ENCODE results near the gene AMDHD2.
"Not testable (repeated sequence)": the region's sequence is repeated elsewhere in the genome, so short reads cannot be mapped to it uniquely, and the experiment has no call there.

Gene AMDHD2

DNA sequence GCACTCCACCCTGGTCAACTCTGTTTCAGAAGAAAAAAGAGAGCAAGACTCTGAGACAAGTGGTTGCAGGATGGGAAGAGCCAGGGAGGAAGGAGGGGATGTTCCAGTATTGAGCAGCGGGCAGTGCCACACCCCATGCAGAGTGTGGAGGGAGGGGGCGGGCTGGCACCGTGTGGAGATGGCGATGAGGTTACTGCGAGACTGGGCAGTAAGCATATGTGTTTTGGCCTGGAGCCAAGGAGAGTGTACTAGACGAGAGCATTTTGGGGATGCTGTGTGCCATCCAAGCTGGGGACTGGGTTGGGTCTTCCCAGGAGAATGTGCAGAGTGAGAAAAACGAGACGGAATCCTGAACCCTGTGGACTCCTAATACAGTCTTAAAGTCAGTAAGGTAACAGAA, 41.9 kb upstream of the AMDHD2 start:
- H3K27ac Mint-ChIP-seq: no peak overlapping the region
- H3K36me3 Mint-ChIP-seq: no peaks in the 10 kb centered on the region
- H3K4me1 Mint-ChIP-seq: peaks cover 12% of the 10 kb centered on the region
- no peaks in the 10 kb centered on the region for H3K9me3 Mint-ChIP-seq
- peaks cover 2% of the 10 kb centered on the region for H3K27me3 Mint-ChIP-seq
- no peak overlapping the region for H3K4me3 Mint-ChIP-seq

DNA sequence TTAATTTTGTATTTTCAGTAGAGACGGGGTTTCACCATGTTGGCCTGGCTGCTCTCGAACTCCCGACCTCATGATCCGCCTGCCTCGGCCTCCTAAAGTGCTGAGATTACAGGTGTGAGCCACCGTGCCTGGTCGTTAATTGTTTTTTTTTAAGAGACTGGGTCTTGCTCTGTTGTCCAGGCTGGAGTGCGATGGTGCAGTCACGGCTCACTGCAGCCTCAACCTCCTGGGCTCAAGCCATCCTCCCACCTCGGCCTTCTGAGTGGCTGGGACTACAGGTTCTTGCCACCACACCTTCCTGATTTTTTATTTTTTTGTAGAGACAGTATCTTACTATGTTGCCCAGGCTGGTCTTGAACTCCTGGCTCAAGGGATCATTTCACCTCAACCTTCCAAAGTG, 40.2 kb upstream of the AMDHD2 start:
- peaks cover 11% of the 10 kb centered on the region for H3K4me1 Mint-ChIP-seq
- not testable (repeated sequence) for H3K4me3 Mint-ChIP-seq, H3K36me3 Mint-ChIP-seq

DNA sequence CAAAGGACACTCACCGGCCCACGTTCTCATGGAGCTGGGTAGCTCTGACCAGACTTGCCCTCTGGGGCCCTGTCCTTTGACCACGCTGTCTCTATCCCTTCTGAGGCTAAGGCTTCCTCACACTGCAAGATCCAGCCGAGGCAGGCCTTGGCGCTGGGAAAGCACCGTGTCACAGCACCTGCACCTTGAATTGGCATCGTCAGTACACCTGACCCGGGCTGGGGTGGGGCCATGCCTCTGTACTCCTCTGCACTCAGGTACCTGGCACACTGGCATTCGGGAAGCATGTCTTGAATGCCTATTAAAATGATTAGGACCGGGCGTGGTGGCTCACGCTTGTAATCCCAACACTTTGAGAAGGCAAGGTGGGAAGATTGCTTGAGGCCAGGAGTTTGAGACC, 39.2 kb upstream of the AMDHD2 start:
- Mint-ChIP-seq H3K27me3 (no peaks in the 10 kb centered on the region), H3K27ac (no peak overlapping the region), H3K4me3 (no peak overlapping the region), H3K4me1 (peaks cover 11% of the 10 kb centered on the region), H3K36me3 (no peaks in the 10 kb centered on the region), H3K9me3 (no peaks in the 10 kb centered on the region)

More for the DNA sequence above, 40.2 kb upstream of the AMDHD2 start:
- H3K27ac Mint-ChIP-seq, H3K9me3 Mint-ChIP-seq, H3K27me3 Mint-ChIP-seq: not testable (repeated sequence)

DNA sequence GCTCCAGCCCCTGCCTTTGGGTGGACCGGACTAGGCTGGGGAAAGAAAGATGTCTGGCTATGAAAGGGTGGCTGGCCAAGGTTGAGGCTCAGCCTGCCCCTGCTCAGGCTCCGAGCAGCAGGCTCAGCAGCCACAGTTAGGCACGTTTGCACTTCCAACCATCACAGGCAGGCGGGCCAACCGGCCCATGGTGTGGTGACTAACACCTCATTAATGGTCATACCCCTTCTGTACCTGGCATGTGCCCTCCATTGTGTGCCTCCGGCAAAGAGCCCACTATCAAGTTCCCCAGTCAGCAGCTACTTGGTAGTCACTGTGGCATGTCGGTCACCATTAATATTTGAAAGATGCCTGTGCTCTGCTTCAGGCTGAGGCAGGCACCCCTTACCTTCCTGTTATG, 38.5 kb upstream of the AMDHD2 start:
- no peaks in the 10 kb centered on the region for H3K9me3 Mint-ChIP-seq
- H3K4me1 Mint-ChIP-seq: peaks cover 5% of the 10 kb centered on the region
- H3K4me3 Mint-ChIP-seq: no peak overlapping the region
- H3K27me3 Mint-ChIP-seq: no peaks in the 10 kb centered on the region
- no peaks in the 10 kb centered on the region for H3K36me3 Mint-ChIP-seq
- no peak overlapping the region for H3K27ac Mint-ChIP-seq

DNA sequence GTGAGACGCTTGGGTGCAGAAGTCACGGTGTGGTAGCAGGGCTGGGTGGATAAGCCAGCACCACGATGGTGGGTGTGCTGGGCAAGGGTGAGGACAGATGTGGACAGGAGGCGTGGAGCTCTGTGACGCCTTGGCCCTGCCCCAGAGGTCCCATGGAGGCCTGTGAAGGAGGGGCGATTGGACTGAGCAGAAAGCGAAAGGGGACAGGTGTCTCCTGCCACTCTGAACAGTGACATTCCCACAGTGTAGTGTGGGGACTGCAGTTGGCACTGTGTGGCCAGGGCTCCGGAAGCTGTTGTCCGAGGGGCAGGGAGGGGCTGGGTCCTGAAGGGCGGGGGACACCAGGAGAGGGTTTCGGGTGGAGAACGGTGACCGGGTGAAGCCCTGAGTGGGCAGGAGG, 37.9 kb upstream of the AMDHD2 start:
- peaks cover 7% of the 10 kb centered on the region for H3K4me1 Mint-ChIP-seq
- H3K27me3 Mint-ChIP-seq: no peaks in the 10 kb centered on the region
- no peaks in the 10 kb centered on the region for H3K36me3 Mint-ChIP-seq
- no peak overlapping the region for H3K4me3 Mint-ChIP-seq
- H3K9me3 Mint-ChIP-seq: no peaks in the 10 kb centered on the region
- no peak overlapping the region for H3K27ac Mint-ChIP-seq

DNA sequence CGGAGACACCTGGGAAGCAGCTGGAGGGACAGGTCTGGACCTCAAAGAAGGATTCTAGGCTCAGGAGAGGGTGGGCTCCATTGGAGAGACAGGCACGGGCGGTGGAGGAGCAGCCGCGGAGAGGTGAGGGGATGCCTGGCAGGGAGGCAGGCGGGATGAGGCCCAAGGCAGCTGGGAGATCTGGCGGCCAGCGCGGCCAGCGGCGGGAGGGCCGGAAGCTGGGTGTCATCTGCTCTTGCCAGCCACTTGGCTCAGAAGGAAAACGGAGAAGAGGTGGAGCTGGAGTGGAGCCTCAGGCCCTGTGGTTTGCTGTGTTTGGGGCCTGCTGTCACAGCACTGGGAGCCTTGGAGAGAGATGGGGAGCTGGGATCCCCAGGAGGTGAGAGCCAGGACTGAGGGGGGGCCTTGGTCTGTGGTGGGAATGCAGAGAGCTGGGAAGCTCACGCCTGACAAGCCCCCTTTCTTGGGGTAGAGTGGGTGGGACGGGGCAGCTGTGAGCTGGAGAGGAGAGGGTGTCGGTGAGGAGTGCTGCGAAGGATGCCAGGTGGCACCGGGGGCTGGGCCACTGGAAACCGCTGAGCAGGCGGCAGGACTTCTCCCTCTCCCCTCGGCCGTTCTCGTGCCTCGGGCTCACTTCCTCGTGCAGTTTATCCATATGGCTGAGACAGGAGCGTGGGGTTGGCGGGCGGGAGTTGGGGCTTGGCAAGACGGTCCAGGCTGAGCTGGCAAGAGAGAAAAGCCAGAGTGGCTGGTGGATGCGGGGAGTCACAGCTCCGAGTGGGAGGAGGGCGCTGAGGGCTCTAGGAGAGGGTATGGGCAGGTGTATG, 37.2 kb upstream of the AMDHD2 start:
- Mint-ChIP-seq H3K27ac (peak overlapping the region; percentile 53), H3K4me3 (no peak overlapping the region), H3K27me3 (no peaks in the 10 kb centered on the region), H3K36me3 (no peaks in the 10 kb centered on the region), H3K4me1 (peaks cover 12% of the 10 kb centered on the region), H3K9me3 (no peaks in the 10 kb centered on the region)

DNA sequence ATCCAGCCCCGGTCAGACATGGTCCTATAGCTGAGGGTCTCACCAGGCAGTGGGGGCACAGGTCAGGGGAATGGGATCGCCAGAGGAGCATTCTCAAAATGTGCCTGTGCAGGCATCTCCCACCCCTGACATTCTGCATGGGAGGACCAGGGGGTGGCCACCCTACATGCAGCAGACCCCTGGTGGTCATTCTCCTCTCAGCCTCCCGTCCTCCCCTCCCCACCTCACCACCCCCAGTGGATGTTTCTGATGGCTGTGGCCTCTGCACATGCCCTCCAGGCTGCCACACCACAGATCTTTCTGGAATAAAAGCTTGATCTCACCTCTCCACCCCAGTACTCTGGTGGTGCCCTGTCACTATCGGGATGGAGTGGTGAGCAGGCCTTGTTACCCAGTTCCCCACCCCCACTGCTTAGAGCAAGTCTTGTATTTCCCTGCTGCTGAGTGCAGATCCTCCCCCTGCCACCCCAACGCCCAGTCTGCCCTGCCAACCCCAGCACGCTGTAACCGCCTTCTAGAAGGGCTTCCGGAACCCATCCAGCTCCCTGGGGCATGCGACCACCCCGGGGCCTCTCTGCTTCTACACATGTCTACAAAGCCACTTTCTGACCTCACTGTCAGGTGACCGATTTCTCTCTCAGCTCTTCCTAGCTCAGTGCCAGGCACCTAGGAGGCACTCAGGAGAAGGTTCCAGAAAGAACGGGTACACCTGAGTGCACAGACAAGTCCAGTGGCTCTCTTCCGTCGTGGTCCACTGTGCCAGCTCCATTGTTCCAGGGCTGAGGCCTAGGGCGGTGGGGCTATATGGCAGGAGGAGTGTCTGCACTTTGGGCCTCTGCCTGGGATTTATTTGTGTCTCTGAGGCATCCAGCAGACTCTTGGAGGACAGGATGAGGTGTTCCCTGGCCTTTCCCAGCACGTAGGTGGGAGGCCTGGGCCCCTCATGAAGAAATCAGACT, 36.0 kb upstream of the AMDHD2 start:
- Mint-ChIP-seq H3K36me3 (no peaks in the 10 kb centered on the region), H3K4me1 (peaks cover 12% of the 10 kb centered on the region), H3K4me3 (no peak overlapping the region), H3K9me3 (no peaks in the 10 kb centered on the region), H3K27me3 (no peaks in the 10 kb centered on the region), H3K27ac (no peak overlapping the region)

DNA sequence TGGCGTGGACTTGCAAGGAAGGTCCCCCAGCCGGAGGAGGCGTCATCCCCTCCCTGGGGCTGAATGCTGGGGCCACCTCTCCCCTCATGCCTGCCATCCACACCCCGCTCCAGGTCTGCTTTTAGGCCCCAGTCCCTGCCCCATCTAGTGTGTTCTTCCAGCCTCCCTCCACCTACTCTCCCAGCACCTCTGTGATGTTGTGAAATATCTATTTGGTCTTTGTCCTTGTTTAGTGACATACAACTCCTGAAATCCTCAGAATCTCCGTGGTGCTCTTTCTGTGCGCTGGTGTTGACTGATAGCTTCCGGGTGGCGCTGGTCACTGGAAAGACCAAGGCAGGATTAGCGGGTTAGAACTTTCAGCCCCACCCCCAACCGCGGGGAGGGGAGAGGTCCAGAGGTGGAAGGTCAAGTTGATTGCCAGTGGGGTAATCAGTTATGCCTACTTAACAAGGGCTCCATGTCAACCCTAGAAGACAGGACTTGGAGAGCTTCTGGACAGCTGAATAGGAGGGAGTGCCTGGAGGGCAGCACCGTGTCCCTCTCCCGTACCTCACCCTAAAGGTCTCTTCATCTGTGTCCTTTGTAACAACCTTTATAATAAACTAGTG, 35.2 kb upstream of the AMDHD2 start:
- Mint-ChIP-seq H3K27me3 (no peaks in the 10 kb centered on the region), H3K4me3 (no peak overlapping the region), H3K4me1 (peaks cover 12% of the 10 kb centered on the region), H3K36me3 (no peaks in the 10 kb centered on the region), H3K27ac (no peak overlapping the region), H3K9me3 (no peaks in the 10 kb centered on the region)

DNA sequence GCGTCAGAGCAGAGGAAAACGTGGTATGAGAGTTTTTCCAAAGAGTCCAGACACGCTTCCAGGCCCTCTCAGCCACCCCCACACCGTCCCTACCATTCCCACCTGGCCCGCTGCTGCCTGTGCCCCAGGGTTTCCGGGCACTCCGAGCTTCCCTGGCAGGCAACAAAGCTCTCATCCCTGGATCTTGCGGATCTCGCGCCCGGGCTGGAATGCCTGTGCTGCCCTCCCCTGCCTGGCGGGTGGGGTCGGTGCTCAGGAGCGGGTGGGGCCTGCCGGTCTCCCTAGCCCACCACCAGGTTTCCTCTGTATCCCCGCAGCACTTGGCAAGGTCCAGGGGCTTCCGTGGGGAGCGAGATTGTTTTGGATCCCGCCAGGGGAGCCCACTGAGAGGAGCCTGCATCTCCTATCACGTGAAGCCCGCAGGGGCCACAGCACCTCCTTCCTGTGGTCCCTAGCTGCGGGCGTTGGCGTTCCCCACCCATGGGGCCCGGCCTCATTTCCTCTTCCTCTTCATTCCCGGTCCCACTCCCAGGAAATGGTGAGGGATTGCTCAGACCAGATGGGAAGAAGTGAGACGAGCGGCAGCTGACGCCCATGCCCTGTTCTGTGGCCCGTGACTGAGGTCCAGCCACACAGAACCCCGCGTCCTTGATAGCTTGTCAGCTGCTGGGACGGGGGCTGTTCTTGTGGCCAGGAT, 34.2 kb upstream of the AMDHD2 start:
- Mint-ChIP-seq H3K4me1 (peaks cover 12% of the 10 kb centered on the region), H3K9me3 (no peaks in the 10 kb centered on the region), H3K27ac (no peak overlapping the region), H3K27me3 (no peaks in the 10 kb centered on the region), H3K4me3 (no peak overlapping the region), H3K36me3 (no peaks in the 10 kb centered on the region)

DNA sequence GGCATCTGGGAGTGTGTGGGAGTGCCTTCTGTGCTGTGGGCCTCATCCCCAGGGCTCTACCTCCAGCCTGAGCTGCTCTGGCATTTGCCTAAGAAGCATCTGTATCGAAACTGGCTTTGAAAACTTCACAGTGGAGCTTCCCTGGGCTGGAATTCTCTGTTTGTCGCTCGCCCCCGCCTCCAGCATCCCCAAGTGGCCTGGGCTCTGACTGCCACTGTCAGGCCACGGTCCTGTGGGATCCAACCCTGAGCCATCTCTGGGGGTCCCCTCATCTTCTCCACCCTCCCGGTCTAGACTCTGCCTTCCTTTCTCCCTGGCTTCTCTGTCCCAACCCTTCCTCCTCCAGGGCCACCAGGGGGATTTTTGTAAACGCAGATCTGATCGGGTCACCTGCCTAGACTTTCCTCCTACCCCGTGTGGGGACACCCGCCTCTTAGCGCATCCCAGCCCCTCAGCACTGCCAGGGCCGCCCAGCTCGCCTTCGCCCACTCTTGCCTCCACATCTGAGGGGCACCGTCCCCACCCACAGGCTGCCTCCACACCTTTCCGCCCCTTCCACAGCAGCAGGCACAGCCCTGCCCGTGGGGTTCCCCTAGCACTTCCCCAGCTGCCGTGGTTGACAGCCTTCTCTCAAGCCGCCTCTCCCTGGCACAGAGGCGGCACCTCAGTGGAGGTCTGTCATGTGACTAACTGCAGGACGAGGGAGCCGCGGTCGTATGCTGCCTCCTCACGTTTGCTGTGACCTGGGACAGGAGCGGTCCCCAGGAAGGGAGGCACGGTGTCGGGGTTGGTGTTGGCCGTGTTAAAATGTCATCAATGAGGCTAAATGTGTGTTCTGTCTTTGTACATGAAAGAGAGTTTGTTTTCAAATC, 33.3 kb upstream of the AMDHD2 start:
- H3K4me1 Mint-ChIP-seq: peaks cover 12% of the 10 kb centered on the region
- no peaks in the 10 kb centered on the region for H3K36me3 Mint-ChIP-seq
- peak overlapping the region; percentile 90 for H3K27ac Mint-ChIP-seq
- H3K9me3 Mint-ChIP-seq: no peaks in the 10 kb centered on the region
- no peaks in the 10 kb centered on the region for H3K27me3 Mint-ChIP-seq
- peak overlapping the region; percentile 58 for H3K4me3 Mint-ChIP-seq

DNA sequence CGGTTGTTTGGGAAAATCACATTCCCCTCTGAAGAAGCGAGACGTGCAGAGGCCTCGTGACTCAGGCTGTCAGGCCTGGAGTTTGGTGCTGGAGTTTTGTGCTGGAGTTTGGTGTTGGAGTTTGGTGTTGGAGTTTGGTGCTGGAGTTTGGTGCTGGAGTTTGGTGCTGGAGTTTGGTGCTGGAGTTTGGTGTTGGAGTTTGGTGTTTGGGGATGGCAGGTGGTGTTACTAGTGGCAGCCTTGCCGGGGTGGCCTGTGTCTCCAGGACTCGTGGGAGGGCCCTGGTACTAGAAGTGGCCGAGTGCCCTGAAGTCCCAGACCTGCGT, 32.7 kb upstream of the AMDHD2 start:
- Mint-ChIP-seq H3K4me1 (peaks cover 12% of the 10 kb centered on the region), H3K9me3 (no peaks in the 10 kb centered on the region), H3K36me3 (no peaks in the 10 kb centered on the region), H3K27ac (peak overlapping the region; percentile 90), H3K4me3 (peak overlapping the region; percentile 58), H3K27me3 (no peaks in the 10 kb centered on the region)

DNA sequence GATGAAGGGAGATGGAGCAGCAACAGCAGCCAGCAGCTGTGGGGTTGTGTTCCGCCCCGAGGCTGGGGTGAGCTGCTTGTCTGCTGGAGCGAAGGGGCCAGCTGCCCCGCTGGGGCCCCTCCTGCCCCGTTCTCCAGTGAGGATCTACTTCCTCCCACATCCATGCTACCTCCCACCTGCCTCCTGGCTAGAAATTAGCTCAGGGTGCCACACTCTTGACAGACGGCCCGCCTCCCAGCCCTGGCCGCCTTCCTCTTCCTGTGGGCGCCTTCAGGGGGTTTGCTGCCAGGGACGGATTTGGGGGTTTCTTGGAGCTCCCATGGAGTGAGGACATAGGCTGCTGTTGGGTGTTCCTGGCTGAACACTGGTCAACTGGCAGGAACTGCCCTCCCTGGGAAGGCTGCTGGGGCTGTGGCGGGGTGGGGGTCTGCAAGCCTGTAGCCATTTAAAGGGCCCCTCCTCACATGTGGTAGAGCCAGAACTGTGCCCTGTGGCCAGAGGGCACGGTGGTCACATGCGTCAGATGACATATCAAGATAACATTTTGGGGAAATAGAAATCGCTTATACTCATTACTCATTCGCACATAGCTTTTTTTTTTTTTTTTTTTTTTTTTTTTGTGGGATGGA, 32.2 kb upstream of the AMDHD2 start:
- peaks cover 12% of the 10 kb centered on the region for H3K4me1 Mint-ChIP-seq
- no peaks in the 10 kb centered on the region for H3K27me3 Mint-ChIP-seq
- no peaks in the 10 kb centered on the region for H3K36me3 Mint-ChIP-seq
- no peak overlapping the region for H3K4me3 Mint-ChIP-seq
- H3K27ac Mint-ChIP-seq: no peak overlapping the region
- no peaks in the 10 kb centered on the region for H3K9me3 Mint-ChIP-seq

DNA sequence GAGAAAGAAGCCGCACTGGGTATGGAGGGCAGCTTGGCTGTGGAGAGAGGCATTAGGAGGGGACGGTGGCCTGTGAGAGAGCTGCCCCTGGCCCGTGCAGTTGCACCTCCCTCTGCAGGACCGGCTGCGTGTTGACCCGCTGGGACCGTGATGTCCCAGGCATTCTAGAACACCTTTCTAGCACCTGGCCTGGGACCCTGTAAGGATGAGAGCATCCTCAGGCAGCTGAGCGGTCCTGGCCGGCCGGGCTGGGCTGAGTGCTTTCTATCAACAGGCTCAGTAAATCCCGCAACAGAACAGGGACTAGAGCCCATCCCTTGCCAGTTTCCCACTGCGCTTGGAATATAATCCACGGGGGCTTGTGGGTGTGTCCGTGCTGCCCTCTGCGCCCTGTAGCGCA, 30.6 kb upstream of the AMDHD2 start:
- H3K27ac Mint-ChIP-seq: no peak overlapping the region
- no peaks in the 10 kb centered on the region for H3K9me3 Mint-ChIP-seq
- no peaks in the 10 kb centered on the region for H3K27me3 Mint-ChIP-seq
- no peak overlapping the region for H3K4me3 Mint-ChIP-seq
- H3K4me1 Mint-ChIP-seq: peaks cover 12% of the 10 kb centered on the region
- no peaks in the 10 kb centered on the region for H3K36me3 Mint-ChIP-seq

Data from activated naive CD4-positive, alpha-beta T cell treated with anti-CD3 and anti-CD28 coated beads, Interleukin-2, amount 50 U/mL, for 24 hours (primary cell).